Umbilical cord (tissue), 2 donors: ENCODE data around the gene SAMD13. TPM values are rescaled to one million over a fixed set of nuclear protein-coding genes. Genes with fewer than 3 reads are reported as not detected.

Source experiments
- DNase-seq: peaks from one replicate; pipeline ENCODE4 v3.0.0-alpha.2; 2015; ENCODE audit warnings: low spot score
- total RNA-seq: library from RNA; depleted of rRNA; stranded (reverse); fragments of >200 nt; gene quantifications from one replicate; pipeline ENCODE4 v1.2.3, GENCODE V29; 2014; ENCODE audit warnings: low replicate concordance; ENCODE audit not compliant: insufficient read depth

The SAMD13 gene
- total RNA-seq, 1 donor from 2014 or later = 12.8 TPM

DNA sequence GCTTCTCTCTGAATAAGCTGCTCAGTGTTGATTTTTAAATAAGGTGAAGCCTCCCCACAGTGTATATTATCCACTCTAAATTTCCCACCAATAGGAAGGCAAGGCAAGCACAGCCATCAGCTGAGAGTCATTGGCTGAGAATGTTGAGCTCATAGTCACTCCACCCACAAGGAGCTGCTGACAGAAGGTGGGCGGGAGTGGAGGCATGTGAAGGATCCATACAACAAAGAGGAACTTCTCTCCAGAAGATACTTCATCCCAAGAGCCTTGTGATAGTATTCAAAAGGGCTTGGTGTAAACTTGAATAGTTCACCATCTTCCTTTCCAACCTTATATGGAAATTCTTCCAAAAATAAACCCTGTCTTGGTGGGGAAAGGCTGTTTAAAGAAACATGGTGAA, 42.8 kb downstream of the SAMD13 start:
- no peak for DNase-seq

DNA sequence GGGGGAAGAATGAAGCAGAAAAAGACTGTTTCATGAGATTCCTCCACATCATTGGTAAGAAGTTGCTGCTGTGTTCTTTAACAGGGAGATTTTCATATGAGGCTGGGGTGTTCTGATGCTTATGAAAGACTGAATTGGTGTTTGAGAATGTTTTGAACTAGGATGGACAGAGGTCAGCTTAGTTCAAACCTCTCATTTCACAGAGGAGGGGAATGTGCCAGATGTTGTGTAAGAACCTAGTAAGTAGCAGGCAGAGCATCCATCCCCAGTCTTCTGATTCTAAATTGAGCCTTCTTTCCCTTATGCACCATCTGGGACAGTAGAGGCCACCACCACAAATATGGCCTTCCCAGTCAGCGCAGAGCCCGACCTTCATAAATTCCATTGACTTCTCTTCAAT, 43.7 kb downstream of the SAMD13 start:
- no peak for DNase-seq

DNA sequence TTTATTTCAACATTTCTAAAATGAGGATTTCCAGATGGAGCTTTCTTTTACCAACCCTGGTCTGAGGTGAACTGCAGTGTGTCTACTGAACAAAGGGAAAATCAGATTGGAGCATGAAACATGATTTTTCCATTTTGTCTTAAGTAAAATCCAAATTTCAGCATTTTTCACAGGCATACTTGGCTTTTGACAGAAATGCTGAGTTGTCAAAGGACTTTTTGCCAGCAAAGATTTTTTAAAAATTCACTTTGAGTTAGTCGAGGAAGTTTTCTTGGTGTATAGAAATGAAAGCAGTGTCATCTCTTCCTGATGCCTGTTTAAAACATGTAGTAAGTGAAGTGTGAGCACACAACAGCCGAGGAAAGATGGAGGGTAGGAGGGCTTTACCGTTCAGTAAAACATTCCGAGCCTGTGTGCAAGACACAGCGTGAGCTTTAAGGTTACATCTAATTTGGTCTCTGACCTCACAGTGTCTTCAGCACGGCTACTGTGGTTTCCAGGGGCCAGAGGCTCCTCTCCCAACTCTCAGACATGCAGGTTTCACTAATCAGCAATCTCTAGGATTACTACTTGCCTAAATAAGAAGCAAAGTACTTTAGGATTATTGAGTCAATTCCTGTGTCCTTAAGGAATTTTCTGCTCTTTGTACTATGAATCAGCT, 45.9 kb downstream of the SAMD13 start:
- peak; percentile 55 for DNase-seq

DNA sequence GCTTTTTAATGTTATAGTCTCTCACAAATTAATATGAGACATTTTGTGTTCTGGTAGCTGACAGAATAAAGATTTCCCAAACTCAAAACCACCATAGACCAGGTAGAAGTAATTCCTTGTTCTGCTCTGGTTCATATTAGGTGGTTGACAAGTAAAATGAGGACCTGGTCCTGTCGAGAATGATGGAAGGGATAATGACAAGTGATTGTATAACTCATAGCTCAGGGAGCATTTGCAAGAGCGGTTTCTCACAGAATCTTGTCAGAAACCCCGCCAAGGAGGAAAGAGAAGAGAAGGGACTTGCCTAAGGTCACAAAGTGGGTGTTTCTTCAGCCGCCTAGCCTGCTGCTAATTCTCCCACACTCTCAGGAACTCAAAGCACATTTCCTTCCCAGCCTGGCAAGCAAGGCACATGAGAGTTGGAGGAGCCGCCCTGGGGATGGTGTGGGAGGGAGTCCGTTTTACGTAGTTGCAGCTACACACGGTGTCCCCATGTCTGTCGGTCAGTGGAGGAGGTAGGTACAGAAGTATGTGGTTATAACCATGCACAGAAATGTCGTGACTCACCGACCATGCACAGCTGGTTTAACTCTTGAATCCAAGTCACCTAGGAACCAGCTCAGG, 46.5 kb downstream of the SAMD13 start:
- peak; percentile 2 for DNase-seq

DNA sequence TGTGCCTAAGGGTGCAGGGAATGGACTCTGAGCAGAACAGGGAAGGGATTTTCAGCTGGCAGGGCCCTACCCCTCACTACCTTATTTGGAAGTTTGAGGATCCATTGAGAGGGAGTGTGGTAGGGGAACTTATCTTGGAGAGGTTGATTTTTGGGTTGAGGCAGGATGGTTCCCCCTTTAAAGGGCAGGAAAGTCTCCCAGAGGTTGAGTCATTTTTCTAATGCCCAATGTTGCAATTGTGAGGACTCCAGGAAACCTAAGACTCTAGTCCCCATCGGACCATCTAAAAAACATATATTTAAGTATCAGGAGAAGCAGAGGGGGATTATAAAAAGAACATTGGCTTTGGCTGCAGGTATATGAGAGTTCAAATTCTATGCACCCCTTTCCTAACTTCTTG, 47.3 kb downstream of the SAMD13 start:
- no peak for DNase-seq

DNA sequence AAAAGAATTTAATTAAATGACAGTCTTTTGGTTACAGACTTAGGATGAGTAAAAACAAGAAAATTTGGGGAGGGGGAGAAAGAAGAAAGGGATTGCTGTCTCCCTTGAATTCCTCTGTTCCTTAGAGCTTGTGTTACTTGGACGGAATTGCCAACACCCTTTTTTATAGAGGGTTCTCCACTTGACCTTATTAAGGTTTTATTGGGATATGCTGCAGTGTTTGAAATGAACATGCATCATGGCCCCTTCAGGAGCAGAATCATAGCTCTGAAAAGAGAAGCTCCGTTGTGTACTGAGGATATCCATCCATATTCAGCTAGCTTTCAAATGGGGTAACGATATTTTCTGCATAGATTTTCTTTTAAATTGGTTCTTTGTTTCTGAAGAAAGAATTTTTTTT, 48.6 kb downstream of the SAMD13 start:
- DNase-seq = no peak

DNA sequence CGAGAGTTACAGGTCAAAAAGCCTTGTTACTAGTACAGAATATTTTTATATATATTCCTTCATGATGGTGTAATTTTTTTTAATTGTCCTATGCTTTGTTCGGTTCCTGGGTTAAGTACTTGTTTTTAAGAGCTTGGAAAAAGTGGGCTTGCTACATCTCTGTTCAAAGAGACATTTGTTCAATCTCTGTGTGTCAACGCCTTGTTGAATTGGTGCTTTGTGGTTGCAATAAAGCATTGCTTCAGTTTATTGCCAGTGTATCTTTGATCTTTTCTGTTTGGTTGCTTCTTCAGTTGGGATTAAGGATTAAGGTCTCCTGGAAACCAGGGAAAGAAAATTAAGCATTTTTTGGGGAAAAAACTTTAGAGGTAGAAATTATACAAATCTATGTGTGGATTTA, 49.0 kb downstream of the SAMD13 start:
- DNase-seq = no peak

DNA sequence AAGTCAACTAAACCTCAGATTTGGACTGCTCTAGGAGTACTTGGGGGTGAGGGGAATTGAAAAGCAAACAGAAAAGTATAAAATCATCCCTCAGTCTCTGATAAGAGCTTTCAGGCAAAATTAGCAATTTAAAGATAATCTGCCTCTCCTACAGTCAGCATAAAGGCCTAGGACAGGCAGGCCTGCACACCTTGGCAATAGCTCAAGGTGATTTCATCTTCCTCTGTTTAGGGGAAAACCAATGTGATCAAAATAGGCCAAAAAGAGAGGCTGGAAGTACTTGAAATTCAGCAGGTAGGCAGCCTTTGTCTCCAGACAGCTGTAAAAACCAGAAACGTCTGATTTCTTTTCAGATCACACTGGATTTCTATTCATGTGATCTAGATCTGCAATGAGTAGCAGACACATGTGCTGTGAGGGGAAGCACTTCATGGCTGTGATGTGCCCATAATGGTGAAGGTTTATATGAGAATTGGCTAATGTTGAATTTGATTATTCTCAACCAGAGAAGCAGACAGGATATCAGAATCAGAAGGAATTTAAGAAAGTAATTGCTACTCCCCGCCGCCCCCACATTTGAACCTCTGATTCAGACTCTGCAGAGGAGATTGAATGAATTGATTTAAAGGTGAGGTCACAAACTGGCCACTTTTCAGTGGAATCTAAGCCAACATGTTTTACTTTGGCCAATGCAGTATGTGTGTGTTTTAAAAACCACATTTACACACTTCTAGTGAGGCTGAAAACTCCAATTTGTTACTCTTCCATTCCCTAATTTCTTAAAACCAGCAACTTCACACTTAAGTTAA, 51.0 kb downstream of the SAMD13 start:
- DNase-seq = no peak

DNA sequence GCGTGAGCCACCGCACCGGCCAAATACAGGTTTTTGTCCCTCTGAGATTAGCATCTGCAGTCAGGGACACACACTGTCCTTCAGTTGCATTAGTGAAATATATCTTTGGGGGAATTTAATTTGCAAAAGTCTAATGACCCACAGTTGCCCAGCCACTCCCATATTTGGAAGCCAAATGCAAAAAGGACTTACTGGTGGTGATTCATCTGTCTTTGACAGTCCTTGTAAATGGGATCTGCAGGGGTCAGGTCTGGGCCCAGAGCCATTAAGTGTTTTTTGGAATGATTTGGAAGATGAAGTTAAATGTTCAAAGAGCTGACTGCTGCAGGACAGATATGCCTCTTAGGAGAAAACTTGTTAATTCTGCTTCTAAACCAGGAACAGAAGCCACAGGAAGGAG, 52.2 kb downstream of the SAMD13 start:
- peak; percentile 67 for DNase-seq

DNA sequence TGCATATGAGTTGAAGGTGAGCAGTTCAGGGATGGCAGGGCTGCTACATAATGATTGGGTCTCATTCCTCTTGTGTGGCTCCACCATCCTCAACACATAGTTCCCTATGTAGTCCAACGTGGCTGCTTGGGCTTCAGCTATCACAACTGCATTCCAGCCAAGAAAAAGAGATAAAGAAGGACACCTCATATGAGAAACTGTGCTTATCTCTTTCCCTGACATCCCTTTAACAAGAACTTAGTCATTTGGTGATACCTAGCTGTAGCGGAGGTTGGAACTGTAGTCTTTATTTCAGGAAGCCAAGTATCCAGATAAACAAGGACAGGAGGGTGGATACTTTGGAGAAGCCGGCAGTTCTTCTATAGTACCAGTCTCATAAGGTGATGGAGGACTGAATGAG, 54.0 kb downstream of the SAMD13 start:
- no peak for DNase-seq

DNA sequence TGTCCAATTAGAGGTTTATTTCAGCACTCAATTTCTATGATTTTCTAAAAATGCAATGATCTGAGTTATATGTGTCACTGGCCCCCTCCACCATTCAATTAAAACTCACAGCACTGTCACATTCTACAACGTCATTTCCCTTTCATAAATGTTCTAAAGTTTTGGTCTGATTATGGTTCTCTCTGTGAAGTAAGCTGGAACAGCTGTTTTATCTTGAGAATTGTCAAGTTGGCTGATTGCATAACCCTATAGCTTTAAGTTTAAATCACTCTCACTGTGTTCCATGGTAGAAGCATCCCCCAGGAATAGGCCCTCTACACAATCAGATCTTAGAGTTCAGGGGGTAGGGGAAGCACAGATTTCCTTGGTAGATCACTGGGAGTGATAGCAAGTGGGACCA, 55.4 kb downstream of the SAMD13 start:
- DNase-seq = no peak

DNA sequence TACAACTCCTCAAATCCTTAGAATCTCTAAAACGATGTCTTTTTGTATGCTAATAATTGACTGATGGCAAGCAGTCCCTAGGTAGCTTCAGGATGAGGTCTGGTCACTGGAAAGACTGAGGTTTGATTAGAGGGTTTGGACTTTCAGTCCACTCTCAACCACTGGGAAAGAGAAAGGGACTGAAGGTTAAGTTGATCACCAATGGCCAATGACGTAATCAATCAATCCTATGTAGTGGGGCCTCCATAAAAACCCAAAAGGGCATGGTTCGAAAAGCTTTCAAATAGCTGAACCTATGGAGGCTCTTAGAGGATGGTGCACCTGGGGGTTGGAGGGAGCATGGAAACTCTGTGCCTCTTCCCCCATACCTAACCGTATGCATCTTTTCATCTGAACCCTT, 57.2 kb downstream of the SAMD13 start:
- DNase-seq = no peak

DNA sequence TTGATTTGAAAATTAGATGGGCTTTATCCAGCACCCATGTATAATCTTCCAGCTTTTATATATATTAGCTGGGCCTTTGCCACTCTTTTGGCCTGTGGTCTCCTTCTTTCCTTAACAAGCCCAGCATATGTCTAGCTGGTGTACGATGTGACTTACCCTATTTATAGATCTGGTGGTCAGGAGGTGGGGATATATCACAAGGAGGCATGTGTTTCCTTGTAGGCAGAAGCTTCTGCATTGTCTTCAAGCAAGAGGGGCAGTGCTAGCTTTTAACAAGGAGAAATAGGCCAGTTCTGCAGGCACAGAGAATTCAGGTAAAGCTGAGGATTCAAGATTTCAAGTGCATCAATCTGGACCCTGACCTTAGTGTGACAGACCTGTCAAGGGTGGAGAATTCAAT, 58.8 kb downstream of the SAMD13 start:
- DNase-seq = no peak

DNA sequence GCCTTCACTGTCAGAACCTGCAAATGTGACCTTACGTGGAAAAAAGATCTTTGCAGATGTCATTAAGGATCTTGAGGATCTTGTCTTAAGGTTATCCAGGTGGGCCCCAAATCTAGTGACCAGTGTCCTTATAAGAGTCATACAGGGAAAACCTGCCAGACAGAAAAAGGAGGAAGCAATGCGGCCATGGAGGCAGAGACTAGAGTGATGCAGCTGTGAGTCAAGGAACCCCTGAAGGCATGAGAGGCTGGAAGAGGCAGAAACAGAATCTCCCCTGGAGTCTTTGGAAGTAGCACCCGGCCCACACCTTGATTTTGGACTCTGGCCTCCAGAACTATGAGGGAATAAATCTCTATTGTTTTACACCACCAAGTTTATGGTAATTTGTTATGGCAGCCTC, 60.3 kb downstream of the SAMD13 start:
- DNase-seq = no peak

DNA sequence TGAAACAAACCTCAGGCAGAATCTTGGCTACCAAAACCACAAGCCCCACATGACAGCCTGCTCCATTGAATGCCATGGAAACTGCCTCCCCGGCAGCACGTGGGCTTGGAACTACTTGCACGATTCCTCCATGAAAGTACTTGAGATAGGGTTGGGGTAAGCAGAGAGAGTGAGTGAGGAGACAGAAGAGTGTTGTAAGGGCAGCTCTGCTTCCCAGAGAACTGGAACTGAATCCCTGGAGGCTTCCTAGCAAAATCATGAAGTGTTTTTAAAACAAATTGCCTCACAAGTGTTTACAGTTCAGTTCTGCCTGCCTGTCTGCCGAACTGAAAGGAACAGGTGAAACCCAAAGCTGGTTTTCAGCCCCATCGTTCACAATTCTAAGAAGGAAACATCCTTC, 61.5 kb downstream of the SAMD13 start:
- DNase-seq = no peak

DNA sequence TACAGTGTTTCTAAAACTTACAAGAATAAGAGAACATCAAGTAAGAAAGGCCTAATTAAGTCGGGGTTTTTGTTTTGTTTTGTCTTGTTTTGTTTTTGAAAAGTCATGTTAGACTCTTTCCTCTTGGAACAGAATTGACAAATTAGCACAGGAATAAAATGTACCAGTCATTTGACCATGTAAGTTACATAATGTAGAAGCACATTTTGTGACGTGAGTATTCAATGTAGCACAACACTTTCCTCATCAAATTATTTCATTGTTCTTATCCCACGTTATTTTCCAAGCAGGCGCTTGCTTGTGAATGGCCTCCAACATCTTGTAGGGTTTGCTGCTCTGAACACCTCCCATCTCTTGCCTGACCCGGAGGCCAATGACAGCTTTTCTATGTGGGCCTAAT, 62.1 kb downstream of the SAMD13 start:
- DNase-seq = no peak

DNA sequence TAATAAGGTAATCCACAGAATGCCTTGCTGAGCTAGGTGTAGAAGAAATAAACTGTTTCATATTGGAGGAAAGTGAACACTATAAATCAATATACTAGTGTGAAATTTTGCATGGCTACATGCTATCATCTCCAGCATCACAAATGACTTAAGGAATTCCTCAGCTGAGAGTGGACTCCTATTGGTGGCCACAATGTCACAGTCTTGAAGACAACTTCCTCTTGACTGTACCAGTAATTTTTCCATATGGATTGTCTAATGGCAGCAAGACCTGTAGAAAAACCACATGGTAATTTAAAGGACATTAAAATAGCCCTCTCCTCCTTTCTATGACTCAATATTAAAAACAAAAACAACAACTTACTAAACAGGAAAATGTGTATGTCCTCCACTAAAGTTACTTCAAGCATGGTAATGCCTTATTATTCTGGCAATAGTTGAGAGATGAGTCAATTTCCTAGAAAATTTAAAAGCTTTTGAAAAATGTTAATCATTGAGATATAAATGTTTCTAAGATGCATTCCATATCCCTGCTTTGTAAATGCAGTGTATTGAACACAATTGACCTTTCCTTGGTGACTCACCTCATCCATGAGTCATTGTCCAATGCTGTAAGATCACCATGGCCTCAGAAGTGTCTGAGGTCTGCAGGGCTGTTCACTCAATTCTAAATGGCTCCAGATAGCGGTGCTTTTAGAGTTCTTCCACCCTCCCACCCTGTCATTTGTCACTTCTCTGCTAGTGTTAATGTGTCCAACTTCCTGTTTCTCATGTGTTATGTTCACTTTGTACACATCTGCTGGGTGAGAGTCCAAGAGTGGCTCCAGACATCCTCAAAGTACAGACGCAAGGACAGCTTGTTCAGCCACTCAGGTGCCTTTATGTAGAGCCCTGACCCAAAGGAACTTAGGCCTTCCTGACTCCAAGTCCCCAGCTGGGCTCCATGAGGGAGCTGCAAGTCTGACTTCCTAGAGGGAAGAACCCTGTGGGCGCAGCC, 64.0 kb downstream of the SAMD13 start:
- DNase-seq = peak; percentile 41

DNA sequence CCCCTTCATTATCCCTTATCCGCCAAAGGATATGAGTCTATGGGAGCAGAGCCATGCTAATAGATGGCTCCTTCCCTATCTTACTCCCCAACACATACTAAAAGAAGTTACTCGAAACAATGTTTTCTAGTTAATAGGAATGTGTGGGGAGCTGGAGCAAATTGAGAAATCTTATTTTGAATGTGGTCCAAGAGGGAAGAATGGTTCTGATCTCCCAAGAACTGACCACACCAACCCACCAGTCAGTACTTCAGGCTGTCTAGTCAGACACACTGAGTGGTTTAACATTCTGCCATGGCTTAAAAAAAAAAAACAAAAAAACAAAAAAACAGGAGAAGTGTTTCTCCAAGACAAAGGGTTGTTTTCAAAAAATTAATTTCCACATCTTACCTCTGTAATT, 65.3 kb downstream of the SAMD13 start:
- DNase-seq = no peak

DNA sequence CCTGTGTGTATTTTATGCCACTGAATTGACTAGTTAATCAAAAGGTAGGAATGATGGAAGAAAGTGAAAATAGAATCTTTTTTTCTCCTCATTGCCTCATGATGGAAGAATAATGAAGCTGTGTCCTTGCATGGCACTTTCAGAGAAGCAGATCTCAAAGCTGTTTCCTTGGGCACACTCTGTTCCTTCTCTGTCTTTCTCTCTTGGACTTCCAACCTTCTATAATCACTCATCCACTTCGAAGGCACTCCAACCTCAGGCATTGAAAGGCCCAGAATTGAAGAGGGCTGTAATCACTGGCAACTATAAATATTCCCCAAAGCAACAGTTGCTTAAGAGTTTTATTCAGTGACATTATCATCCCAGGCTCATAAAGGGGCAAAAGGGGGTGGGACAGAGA, 65.7 kb downstream of the SAMD13 start:
- no peak for DNase-seq

DNA sequence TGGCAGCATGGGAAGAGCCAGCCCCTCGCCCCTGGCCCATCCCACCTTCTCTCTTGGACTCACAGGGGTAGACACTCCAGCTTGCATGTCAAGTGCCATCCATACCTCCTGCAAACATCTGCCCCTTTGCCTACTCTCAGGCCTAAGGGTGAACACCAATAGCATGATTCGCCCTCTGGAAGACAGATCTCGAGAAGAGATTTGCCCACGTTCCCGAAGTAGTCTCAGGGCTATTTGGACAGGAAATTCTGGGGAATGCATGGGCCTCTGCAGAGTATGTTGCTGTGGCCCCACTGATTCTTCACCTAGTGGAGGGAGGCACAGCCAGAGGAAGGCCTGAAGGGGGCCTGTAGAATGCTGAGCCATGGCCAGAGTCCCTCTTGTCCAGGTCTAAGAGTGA, 66.9 kb downstream of the SAMD13 start:
- DNase-seq = no peak

DNA sequence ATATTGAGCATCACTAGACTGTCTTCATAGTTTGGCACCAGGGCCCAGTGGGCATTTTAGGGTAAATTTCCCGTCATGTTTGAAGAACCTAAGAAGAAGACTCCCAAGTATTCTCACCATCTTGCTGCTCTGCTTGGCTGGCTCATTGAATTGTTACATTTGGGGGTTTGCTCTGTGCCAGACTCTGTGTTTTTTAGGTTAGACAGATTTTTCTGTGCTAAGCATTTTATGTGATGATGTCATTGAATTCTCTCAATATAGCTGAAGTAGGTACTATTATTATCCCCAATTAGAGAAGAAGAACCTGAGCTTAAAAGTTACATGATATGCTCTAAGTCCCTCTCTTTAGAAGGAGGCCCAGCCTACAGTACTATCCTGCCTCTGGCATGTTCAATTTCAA, 68.8 kb downstream of the SAMD13 start:
- DNase-seq = no peak
